AG09309 (cell line): Measurements from ENCODE around the gene TMEM270.

ENCODE experiments used
- DNase-seq: peaks from one replicate; pipeline ENCODE4 v3.0.0-alpha.2; 2010; ENCODE audit warnings: low read depth
- H3K4me3 ChIP-seq: 2 replicates; pipeline ENCODE4 v1.5.1; 2011; ENCODE audit warnings: mild to moderate bottlenecking, low read depth, low read length, moderate library complexity; ENCODE audit not compliant: control insufficient read depth
- TF ChIP-seq, protein P1 (sequence below): IDR thresholded peaks from 2 replicates; pipeline ENCODE4 v1.5.1; 2011; ENCODE audit warnings: mild to moderate bottlenecking, low read depth, low read length, inconsistent platforms; ENCODE audit not compliant: insufficient read depth, control insufficient read depth; ENCODE audit errors: missing control alignments

The TMEM270 gene

DNA sequence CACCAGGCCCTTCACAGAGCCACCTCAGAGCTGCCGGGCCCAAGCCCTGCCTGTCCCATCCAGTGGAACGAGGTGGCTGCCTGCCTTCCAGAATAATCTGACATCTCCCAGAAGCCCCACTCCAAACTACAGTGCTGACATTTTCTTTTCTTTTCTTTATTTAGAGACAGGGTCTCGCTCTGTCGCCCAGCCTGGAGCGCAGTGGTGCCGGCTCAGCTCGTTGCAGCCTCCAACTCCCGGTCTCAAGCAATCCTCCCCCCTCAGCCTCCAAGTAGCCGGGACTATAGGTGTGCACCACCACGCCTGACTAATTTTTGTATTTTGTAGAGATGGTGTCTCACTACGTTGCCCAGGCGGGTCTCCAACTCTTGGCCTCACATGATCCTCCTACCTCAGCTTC is 346 bp downstream of the TMEM270 start:
- no peak for DNase-seq
- no peak overlapping the region for H3K4me3 ChIP-seq
- TF ChIP-seq, protein P1, sequence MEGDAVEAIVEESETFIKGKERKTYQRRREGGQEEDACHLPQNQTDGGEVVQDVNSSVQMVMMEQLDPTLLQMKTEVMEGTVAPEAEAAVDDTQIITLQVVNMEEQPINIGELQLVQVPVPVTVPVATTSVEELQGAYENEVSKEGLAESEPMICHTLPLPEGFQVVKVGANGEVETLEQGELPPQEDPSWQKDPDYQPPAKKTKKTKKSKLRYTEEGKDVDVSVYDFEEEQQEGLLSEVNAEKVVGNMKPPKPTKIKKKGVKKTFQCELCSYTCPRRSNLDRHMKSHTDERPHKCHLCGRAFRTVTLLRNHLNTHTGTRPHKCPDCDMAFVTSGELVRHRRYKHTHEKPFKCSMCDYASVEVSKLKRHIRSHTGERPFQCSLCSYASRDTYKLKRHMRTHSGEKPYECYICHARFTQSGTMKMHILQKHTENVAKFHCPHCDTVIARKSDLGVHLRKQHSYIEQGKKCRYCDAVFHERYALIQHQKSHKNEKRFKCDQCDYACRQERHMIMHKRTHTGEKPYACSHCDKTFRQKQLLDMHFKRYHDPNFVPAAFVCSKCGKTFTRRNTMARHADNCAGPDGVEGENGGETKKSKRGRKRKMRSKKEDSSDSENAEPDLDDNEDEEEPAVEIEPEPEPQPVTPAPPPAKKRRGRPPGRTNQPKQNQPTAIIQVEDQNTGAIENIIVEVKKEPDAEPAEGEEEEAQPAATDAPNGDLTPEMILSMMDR: no peak

DNA sequence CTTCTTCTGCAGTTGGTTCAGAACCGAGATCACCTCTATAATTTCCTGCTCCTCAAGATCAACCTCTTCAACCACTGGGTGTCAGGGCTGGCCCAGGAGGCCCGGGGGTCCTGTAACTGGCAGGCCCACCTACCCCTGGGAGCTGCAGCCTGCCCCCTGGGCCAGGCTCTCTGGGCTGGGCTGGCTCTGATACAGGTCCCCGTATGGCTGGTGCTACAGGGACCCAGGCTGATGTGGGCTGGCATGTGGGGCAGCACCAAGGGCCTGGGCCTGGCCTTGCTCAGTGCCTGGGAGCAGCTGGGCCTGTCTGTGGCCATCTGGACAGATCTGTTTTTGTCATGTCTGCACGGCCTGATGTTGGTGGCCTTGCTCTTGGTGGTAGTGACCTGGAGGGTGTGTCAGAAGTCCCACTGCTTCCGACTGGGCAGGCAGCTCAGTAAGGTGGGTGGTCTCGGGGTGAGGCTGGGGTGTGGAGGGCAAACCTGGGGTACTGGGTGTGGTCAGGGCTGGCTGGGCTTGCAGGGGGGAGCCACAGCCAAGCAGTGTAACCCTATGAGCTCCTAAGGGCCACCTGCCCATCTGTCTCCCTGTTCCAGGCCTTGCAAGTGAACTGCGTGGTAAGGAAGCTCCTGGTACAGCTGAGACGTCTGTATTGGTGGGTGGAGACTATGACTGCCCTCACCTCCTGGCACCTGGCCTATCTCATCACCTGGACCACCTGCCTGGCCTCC is 4.2 kb downstream of the TMEM270 start:
- H3K4me3 ChIP-seq: no peak overlapping the region
- TF ChIP-seq, protein P1: no peak
- no peak for DNase-seq

DNA sequence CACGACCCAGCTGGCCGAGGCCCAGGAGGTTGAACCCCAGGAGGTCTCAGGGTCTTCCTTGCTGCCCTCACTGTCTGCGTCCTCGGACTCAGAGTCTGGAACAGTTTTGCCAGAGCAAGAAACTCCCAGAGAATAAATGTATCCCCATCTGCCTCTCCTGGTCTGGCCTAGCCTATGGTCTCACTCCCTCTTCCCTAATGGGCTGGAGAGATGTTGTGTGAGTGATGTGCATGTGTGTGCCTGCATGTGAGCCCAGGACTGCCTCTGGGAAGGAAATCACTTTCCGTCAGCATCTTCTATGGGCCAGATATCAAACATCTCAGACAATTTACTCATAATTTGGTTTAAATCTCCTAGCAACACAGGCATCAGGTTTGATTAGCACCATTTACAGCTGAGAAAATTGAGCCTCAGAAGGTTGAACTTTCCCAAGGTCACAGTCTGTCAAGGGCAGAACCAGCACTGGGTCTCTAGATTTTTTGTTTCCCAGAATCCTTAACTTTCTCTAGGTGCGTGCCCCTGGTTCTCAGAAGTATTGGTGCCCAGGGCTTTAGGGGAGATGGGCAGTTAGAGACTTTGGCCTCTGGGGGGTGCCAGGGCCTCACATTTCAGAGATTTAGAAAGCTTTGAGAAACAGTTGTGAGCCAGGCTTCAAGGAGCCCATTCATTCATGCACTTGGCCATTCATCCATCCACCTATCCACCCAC is 4.9 kb downstream of the TMEM270 start:
- TF ChIP-seq, protein P1: peak; percentile 81
- no peak for DNase-seq
- H3K4me3 ChIP-seq: no peak overlapping the region

DNA sequence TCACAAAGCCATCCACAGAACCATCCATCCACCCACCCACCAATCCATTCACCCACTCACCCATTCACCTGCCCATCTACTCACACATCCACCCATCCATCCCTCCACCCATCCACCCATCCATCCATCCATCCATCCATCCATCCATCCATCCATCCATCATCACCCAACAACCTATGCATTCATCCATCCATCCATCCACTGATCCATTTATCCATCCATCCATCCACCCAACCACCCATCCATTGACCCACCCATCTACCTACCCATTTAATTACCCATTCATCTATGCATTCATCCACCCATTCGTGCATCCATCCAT is 5.4 kb downstream of the TMEM270 start:
- DNase-seq: no peak
- TF ChIP-seq, protein P1: no peak
- no peak overlapping the region for H3K4me3 ChIP-seq

DNA sequence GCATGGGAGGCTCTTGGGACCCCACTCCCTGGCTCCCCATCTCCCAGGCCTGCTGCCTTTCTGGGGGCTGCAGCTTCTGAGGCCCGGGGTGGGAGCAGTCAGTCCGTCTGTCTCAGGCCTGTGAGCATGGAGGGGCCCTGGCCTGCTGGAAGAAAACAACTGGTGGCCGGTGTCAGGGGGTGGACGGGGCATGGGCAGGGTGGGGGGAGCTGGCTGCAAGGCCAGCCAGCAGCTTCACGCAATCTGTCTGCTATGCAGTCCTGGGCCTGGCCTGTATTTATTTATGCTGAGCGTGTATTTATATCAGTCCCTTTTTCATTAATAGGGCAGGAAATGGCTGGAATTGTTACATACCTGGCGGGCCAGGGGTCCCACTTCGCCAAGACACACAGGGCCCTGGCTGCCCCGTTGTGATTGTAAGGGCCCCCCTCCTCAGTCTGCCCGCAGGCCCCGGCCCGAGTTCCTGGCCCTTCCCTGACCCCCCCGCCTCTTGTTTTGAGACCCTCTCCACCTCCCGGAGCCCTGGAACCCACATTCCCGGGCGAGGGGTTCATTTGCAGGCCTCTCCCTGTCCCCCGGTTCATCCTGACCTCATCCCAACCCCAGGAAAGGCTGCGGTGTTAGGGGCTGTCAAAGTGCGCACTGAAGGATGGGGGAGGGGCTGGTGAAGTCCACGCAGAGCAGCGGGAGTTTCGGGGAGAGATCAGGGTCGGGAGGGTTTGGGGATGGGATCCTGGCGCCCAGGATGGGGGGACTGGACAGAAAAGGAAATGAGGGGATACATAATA is 8.2 kb downstream of the TMEM270 start:
- DNase-seq: no peak
- TF ChIP-seq, protein P1: no peak
- no peak overlapping the region for H3K4me3 ChIP-seq

DNA sequence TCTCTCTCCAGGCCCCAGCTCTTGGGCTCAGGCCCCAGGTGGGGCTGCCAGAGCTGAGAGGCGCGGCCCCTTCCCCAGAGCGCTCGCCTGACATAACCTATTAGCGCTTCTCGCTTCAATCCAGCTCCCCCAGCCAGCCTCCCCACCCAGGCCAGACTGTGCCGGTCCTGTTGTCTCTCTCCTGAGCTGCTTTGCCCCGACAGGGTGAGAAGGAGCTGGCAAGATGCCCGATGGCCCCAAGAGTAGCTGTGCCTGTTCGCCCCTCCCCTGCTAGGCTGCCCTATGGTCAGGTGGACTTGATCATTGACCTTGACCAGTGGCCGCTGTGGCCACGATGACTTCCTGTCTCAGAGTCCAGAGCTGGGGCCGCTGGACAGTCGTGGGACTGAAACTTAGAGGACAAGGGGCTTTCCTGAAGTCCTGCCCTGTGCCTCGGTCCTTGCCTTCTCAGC is 9.1 kb downstream of the TMEM270 start:
- no peak for DNase-seq
- TF ChIP-seq, protein P1: no peak
- no peak overlapping the region for H3K4me3 ChIP-seq
